Activated CD4-positive, alpha-beta T cell treated with anti-CD3 and anti-CD28 coated beads, Interleukin-2, amount 10 ng/mL, durations not matched to agents 7 days and 5 days (primary cell): ENCODE results near the gene WASF2. TPM values are rescaled to one million over a fixed set of nuclear protein-coding genes. Genes with fewer than 3 reads are reported as not detected.

ENCODE experiments used
- CTCF ChIA-PET: fragments of 350-600 bp; sonication (Branson Sonifier 250); formaldehyde crosslinking; loops from one replicate; lab custom pipeline; 2021; ENCODE audit warnings: antibody characterized with exemption; lab: Charles Lee
- POLR2A ChIA-PET: fragments of 350-600 bp; sonication (Branson Sonifier 250); formaldehyde crosslinking; loops from one replicate; lab custom pipeline; 2021; ENCODE audit warnings: antibody characterized with exemption; lab: Charles Lee
- DNase-seq: peaks from one replicate; pipeline ENCODE4 v3.0.0-alpha.2; 2020
- H3K27ac Mint-ChIP-seq: one replicate; pipeline ENCODE4 v1.8.0; 2021; ENCODE audit warnings: mild to moderate bottlenecking, moderate library complexity, mixed read lengths
- H3K27me3 Mint-ChIP-seq: one replicate; pipeline ENCODE4 v1.8.0; 2021; ENCODE audit warnings: mixed read lengths
- H3K36me3 Mint-ChIP-seq: one replicate; pipeline ENCODE4 v1.8.0; 2021; ENCODE audit warnings: low read depth, mixed read lengths
- H3K4me1 Mint-ChIP-seq: one replicate; pipeline ENCODE4 v1.8.0; 2021; ENCODE audit warnings: mixed read lengths
- H3K4me3 Mint-ChIP-seq: one replicate; pipeline ENCODE4 v1.8.0; 2021; ENCODE audit warnings: mild to moderate bottlenecking, moderate library complexity, mixed read lengths
- H3K9me3 Mint-ChIP-seq: one replicate; pipeline ENCODE4 v1.8.0; 2021; ENCODE audit warnings: mixed read lengths
- total RNA-seq, 2 experiments: library from RNA; stranded (reverse); gene quantifications; one replicate each; pipeline ENCODE4 v1.2.3, GENCODE V29; 2021

The WASF2 gene
- total RNA-seq, 2 experiments from 2014 or later: 137 to 143 TPM

DNA sequence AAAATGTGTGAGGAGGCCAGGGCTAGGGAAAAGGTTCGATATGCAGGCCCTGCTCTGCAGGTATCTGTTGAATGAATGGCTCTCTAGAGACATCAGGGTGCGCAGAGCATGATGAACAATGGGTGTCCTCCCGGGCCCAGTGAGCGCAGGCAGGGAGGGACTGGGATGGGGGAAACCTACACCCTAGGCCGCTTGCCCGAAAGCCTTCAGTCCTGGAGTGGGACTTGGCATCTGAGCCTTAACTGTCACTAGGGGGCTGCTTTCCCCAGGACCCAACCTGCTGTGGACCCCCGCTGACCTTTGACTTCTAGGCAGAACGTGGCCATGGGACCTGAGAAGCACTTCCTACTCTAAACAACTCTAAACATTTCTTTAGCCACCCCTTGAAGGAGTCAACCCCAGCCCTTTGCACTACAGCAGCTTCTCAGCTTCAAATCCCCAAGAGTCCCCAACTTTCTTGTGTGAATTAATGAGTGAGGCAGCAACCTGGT is 122.8 kb downstream of the WASF2 start:
- Mint-ChIP-seq H3K36me3 (no peaks in the 10 kb centered on the region), H3K27me3 (no peaks in the 10 kb centered on the region), H3K9me3 (no peaks in the 10 kb centered on the region), H3K4me1 (peaks cover 44% of the 10 kb centered on the region), H3K27ac (peak overlapping the region; percentile 52), H3K4me3 (peak overlapping the region; percentile 67)
- ChIA-PET CTCF (interaction anchor here (0.8 to 5.5 kb wide), 18 partner anchors 10 to 159 kb away, joined by 3 to 53 read pairs (median 6); partner anchors contain the start of genes SYTL1 and WASF2), POLR2A (no interaction called here)
- no peak for DNase-seq

DNA sequence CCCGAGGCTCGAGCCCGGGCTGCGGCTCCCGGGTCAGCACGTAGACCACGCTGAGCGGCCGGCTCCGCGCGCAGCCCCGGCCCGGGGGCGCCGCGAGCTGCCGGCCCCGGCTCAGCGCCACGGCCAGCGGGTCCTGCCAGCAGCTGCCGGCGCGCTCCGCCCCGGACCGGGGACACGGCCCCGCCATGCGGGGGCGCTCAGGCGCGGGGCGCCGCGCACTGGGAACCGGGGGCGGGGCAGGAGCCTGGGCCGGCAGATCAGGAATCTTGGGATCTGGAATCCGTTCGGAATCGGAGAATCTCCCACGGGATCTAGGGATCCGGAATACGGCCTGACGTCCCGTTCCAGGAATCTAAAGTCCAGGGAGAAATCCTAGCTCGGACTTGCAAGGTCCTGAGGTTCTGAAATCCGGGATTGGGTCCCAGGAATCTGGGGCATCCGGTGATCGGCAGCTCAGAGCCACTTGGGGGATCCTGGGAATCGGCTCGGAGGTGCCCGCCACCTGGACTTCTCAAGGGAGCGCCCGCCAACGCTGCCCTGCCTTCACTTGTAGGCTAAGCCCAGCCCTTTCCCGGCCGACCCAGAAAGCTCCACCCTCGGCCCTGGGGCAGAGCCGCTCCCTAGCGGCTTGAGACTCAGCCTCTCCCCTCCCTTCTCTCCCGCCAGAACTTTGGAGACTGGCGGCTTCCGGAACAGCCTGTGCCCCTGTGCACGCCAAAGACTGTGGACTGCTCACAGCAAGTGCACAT is 123.4 kb downstream of the WASF2 start, which contains the start of gene MAP3K6:
Gene MAP3K6 (minus strand): TSS at position 551 of the 749 bp plus-strand sequence. CDS start 364 bp downstream, at position 187.
- POLR2A ChIA-PET: no interaction called here

GRCh38 chr1:27366113-27366410 is 123.9 kb downstream of the WASF2 start:
- peak overlapping the region; percentile 82 for H3K27ac Mint-ChIP-seq
- H3K4me3 Mint-ChIP-seq: peak overlapping the region; percentile 77
- H3K4me1 Mint-ChIP-seq: peaks cover 46% of the 10 kb centered on the region

More for the DNA sequence above, 123.4 kb downstream of the WASF2 start, which contains the start of gene MAP3K6:
- H3K9me3 Mint-ChIP-seq: no peaks in the 10 kb centered on the region
- H3K36me3 Mint-ChIP-seq: no peaks in the 10 kb centered on the region
- DNase-seq: peak; percentile 36
- CTCF ChIA-PET: interaction anchor here (0.6 to 5.5 kb wide), 28 partner anchors 9 to 1713 kb away, joined by 3 to 53 read pairs (median 4); partner anchors contain the start of genes STX12, SYTL1 and WASF2
- H3K4me3 Mint-ChIP-seq: peak within 1 kb of the TSS; percentile 77
- peak within 1 kb of the TSS; percentile 82 for H3K27ac Mint-ChIP-seq
- no peaks in the 10 kb centered on the region for H3K27me3 Mint-ChIP-seq
- H3K4me1 Mint-ChIP-seq: peaks cover 44% of the 10 kb centered on the region

DNA sequence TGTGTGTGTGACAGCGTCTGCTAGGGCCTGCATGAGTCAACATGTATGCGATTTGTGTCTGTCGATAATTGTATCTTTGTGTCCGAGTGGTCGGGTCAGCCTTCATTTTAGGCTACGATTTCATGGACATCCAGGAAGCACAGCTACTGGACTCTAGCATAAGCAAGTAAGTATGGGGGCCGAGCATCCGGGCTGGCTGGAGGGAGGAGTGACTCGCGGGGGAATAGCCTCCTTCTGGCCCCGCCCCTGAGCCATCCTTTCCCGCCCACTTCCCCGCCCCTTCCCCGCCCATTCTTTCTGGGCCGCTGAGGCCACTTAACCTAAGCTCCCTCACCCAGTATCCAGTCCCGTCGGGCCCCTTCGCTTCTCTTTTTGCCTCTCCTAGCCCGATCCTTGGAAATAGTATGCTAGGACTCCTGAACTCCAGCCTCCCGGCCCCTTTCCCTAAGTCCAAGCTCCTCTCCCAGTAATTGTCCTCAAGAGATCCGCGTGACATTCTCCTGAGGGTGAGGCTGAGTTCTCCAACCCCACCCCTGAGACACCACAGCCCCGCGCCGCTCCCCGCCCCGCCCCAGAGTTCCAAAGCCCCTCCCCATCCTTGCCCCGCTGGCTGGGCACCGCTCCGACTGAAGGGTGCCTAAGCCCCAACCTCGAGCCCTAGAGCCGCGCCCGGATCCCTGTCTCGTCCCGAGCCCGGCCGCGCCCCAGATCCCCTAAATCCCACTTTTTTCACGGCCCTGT is 124.4 kb downstream of the WASF2 start:
- H3K27me3 Mint-ChIP-seq: no peaks in the 10 kb centered on the region
- POLR2A ChIA-PET: interaction anchor here (0.6 kb wide), 1 partner anchor 63 kb away, joined by 3 read pairs; no protein-coding TSS in a partner anchor
- peak overlapping the region; percentile 82 for H3K27ac Mint-ChIP-seq
- peak; percentile 81 for DNase-seq
- peak overlapping the region; percentile 77 for H3K4me3 Mint-ChIP-seq
- H3K36me3 Mint-ChIP-seq: no peaks in the 10 kb centered on the region
- peaks cover 50% of the 10 kb centered on the region for H3K4me1 Mint-ChIP-seq
- CTCF ChIA-PET: interaction anchor here (0.6 to 5.5 kb wide), 25 partner anchors 8 to 1712 kb away, joined by 3 to 53 read pairs (median 4); partner anchors contain the start of genes STX12, SYTL1 and WASF2
- no peaks in the 10 kb centered on the region for H3K9me3 Mint-ChIP-seq

More at GRCh38 chr1:27366113-27366410, 123.9 kb downstream of the WASF2 start:
- Mint-ChIP-seq H3K9me3 (no peaks in the 10 kb centered on the region), H3K27me3 (no peaks in the 10 kb centered on the region), H3K36me3 (no peaks in the 10 kb centered on the region)
- DNase-seq: peak; percentile 79
- ChIA-PET CTCF (interaction anchor here (0.6 to 5.5 kb wide), 25 partner anchors 9 to 1712 kb away, joined by 3 to 53 read pairs (median 4); partner anchors contain the start of genes STX12, SYTL1 and WASF2), POLR2A (interaction anchor here (0.6 kb wide), 1 partner anchor 64 kb away, joined by 3 read pairs; no protein-coding TSS in a partner anchor)

DNA sequence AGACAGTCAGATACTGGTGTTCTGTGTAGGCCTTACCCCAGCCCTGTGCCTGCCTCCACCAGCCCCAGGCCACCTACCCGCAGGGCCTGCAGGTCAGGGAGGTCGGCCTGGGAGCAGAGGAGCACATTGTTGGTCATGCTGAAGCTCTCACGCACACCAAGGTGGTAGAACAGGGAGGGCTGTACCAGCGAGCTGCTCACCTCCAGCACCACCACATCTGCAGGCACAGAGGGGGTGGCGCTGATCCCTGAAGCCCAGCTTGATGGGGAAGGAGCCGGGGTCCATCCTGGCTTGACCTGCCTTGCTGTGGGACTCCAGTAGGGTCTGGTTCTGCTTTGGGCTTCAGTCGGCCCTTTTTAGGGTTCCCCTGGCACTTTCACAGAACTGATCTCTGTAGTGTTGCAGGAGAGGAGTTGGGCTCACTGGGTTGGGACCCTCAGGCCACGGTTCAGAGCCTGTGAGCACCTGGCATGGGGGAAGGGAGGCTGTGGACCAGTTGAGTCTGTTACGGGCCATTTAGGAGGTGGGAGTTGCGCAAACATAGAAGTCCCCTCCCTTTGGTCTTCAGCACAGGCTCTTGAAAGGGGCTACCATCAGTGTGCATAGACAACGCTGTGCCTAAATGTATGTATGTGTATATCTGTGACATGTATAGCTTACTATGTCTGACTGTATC is 125.1 kb downstream of the WASF2 start:
- ChIA-PET POLR2A (no interaction called here), CTCF (interaction anchor here (0.8 to 5.5 kb wide), 11 partner anchors 8 to 200 kb away, joined by 3 to 53 read pairs (median 15); no protein-coding TSS in a partner anchor)
- Mint-ChIP-seq H3K4me1 (peaks cover 50% of the 10 kb centered on the region), H3K27ac (peak overlapping the region; percentile 82), H3K36me3 (no peaks in the 10 kb centered on the region), H3K9me3 (no peaks in the 10 kb centered on the region), H3K4me3 (peak overlapping the region; percentile 44), H3K27me3 (no peaks in the 10 kb centered on the region)
- no peak for DNase-seq

DNA sequence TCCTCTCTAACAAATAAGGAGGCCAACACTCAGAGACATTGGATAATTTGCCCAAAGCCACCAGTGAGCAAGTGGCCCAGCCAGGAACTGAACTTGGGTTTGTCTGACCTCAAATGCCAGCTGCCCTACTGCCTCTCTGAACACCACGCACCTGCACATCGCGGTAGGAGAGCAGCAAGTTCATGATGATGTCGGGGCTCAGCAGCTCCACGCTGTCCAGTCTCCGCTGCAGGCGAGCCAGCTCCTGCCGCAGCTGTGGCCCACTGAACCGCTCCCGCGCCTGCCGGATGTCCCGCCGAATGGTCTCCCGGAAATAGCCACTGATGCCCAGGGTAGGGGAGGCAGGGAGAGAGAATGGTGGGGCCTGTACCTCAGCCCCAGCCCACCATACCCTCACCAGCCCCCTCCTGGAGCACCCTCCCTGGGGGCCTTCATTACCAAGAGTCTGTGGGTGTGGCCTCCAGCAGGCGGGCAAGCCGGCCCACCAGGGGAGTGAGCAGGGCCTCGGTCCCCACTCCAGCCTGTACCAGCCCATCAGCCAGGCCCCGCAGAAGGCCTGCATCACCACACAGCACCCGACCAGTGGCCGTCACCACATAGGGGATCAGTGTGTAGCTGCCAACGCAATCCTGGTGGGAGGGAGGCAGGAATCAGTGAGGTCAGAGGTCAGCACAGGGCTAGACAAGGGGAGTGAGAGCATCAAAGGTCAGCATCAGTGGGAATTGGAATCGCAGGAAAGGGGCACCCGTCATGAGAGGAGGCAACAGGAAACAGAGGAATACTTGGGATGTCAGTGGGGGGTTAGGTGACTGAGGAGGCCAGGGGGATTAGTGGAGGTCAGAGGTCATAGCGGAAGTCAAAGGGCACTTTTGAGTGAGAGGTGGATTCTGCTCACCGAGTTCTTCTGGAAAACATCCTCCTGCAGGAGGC is 125.9 kb downstream of the WASF2 start:
- no peak for DNase-seq
- POLR2A ChIA-PET: no interaction called here
- Mint-ChIP-seq H3K9me3 (no peaks in the 10 kb centered on the region), H3K4me1 (peaks cover 50% of the 10 kb centered on the region), H3K27me3 (peaks cover 1% of the 10 kb centered on the region), H3K4me3 (no peak overlapping the region), H3K27ac (no peak overlapping the region), H3K36me3 (no peaks in the 10 kb centered on the region)
- CTCF ChIA-PET: interaction anchor here (0.6 to 5.5 kb wide), 6 partner anchors 7 to 67 kb away, joined by 3 to 53 read pairs (median 14); no protein-coding TSS in a partner anchor

DNA sequence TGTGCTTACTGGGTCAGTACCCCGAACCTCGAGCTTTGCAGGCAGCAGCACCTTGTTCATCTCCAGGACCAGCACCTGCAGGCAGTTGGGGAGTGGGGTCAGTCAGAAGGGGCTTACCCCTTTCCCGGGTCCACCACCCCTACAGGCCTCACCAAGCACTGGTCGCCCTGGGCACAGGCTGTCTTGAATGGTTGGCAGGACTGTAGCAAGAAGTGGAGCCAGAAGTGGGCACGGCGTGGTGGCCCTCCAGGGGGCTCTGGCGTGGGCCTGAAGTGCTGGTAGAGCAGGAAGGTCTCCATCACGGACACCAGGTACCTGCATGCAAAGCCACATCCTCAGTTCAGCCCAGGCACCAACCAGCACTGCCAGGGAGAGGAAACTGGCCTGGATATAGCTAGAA is 128.4 kb downstream of the WASF2 start:
- Mint-ChIP-seq H3K4me3 (no peak overlapping the region), H3K4me1 (peaks cover 47% of the 10 kb centered on the region), H3K27ac (no peak overlapping the region), H3K36me3 (no peaks in the 10 kb centered on the region), H3K9me3 (no peaks in the 10 kb centered on the region), H3K27me3 (peaks cover 3% of the 10 kb centered on the region)
- POLR2A ChIA-PET: no interaction called here
- CTCF ChIA-PET: interaction anchor here (1.0 to 2.6 kb wide), 6 partner anchors 26 to 301 kb away, joined by 3 to 12 read pairs (median 5); no protein-coding TSS in a partner anchor
- DNase-seq: no peak

DNA sequence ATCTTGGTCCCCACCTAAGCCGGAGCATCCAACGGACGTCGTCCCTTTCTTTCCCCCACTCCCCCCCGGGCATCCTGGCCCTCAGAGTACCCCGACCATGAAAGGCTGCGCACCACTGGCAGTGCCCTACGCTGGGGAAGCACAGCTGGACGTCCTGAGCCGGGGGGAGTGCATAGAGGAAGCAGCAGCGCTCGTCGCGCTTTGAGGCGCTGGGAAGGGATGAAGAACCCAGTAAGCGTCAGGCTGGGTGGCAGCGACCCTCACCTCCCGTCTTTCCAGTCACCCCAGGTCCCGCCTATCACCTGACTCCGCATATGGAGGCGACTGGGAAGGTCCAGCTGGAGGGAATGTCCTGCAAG is 128.9 kb downstream of the WASF2 start:
- Mint-ChIP-seq H3K36me3 (no peaks in the 10 kb centered on the region), H3K4me3 (peak overlapping the region; percentile 30), H3K27me3 (peaks cover 3% of the 10 kb centered on the region), H3K9me3 (no peaks in the 10 kb centered on the region), H3K27ac (no peak overlapping the region), H3K4me1 (peaks cover 50% of the 10 kb centered on the region)
- ChIA-PET POLR2A (no interaction called here), CTCF (interaction anchor here (1.2 to 1.8 kb wide), 2 partner anchors 59 to 64 kb away, joined by 3 to 7 read pairs; no protein-coding TSS in a partner anchor)
- no peak for DNase-seq

DNA sequence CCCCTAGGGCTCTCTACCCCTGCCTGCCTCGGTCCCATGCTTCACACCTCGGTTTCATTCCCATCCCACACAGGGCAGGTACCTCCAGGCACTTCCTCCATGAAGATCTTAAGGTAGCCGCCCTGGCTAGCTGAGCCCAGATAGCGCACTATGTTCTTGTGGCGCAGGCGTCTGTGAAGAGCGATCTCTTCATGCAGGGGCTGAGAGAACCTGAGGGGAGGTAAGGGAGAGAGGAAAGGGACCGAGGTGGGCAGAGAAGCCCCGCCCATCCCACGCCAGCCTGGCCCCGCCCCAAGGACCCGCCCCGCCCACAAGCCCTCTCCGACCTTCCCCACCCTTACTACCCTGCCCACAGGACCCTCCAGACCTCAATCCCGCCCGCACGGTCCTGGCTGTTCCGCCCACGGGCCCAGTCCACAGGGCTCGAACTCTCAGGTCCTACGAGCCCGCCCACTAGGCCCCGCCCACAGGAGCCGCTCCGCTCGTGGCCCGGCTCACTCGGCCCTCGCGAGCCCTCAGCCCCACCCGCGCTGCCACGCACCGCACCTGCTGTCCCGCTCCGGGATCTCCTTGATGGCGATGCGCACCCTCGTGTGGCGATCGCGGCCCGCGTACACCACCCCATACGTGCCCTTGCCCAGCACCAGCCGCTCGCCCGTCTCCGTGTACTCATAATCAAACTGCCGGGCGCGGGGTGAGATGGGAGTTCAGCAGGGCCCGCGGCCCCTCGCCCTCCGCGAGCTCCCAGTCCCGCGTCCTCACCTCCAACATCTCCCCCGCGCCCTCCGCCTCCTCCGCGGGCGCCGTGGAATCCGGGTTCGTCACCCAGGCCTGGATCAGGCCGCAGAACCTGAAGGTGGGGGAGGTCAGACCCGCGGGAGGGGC is 129.6 kb downstream of the WASF2 start:
- no peak overlapping the region for H3K27ac Mint-ChIP-seq
- H3K4me3 Mint-ChIP-seq: peak overlapping the region; percentile 30
- ChIA-PET POLR2A (no interaction called here), CTCF (interaction anchor here (0.5 to 4.9 kb wide), 5 partner anchors 18 to 66 kb away, joined by 3 to 35 read pairs (median 4); no protein-coding TSS in a partner anchor)
- peaks cover 51% of the 10 kb centered on the region for H3K4me1 Mint-ChIP-seq
- peak; percentile 54 for DNase-seq
- H3K9me3 Mint-ChIP-seq: no peaks in the 10 kb centered on the region
- no peaks in the 10 kb centered on the region for H3K36me3 Mint-ChIP-seq
- H3K27me3 Mint-ChIP-seq: peaks cover 3% of the 10 kb centered on the region

DNA sequence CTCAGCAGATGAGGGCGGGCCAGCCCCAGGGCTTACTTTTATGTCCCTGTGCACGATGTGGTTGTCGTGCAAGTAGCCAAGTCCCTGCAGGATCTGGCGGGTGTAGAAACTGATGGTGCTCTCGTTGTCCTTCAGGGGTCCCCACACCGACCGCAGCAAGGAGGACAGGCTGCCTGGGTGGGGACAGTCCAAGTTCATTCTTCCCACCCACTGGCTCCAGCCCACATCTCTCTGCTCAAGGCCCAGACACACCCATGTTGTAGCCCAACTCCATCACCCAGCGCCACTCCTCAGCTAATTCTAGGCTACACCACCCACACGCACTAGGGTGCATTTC is 130.2 kb downstream of the WASF2 start:
- H3K4me3 Mint-ChIP-seq: peak overlapping the region; percentile 30
- H3K4me1 Mint-ChIP-seq: peaks cover 47% of the 10 kb centered on the region

More for the DNA sequence above, 130.2 kb downstream of the WASF2 start:
- POLR2A ChIA-PET: no interaction called here
- no peaks in the 10 kb centered on the region for H3K36me3 Mint-ChIP-seq
- peaks cover 3% of the 10 kb centered on the region for H3K27me3 Mint-ChIP-seq
- H3K9me3 Mint-ChIP-seq: no peaks in the 10 kb centered on the region
- DNase-seq: no peak
- H3K27ac Mint-ChIP-seq: no peak overlapping the region
- CTCF ChIA-PET: interaction anchor here (0.5 to 4.9 kb wide), 3 partner anchors 18 to 63 kb away, joined by 3 to 35 read pairs (median 4); no protein-coding TSS in a partner anchor
